ENCODE data around the gene ETV6. TPM values are rescaled to one million over a fixed set of nuclear protein-coding genes. Genes with fewer than 3 reads are reported as not detected.

ETV6 gene
- total and polyA plus RNA-seq, 9 of the 15 experiments (the other 6 are each of a cell fraction or from before 2014, with no cell fraction given): 0.81 to 12.7 (median 4.1) TPM

- POLR2A ChIA-PET: interaction anchor here (0.7 to 2.6 kb wide), 3 partner anchors 10 to 1814 kb away, joined by 4 to 10 read pairs (median 4); no protein-coding TSS in a partner anchor
- Histone ChIP-seq H4K20me1 (replicated peaks; ENCODE audit: control insufficient read depth, insufficient read depth, low read length) (no peaks in the 10 kb centered on the region), H3K4me2 (ENCODE audit: insufficient read depth, low read length) (no peak overlapping the region), H2AFZ (ENCODE audit: low read depth, low read length) (no peak overlapping the region), H3K9me3 (replicated peaks; ENCODE audit: control insufficient read depth, insufficient read depth, low read depth, low read length) (no peaks in the 10 kb centered on the region), H3K27ac (ENCODE audit: extremely low read depth, low read depth, low read length) (no peak overlapping the region), H3K36me3 (ENCODE audit: control insufficient read depth, insufficient read depth, low read length) (no peaks in the 10 kb centered on the region), H3K4me1 (replicated peaks in 1 of 2; ENCODE audit: control insufficient read depth in 2 of 2, insufficient read depth in 2 of 2, low read length in 2 of 2) (peaks cover 0 to 4% of the 10 kb centered on the region in 2 experiments; a peak in 2 of 5 replicates), H3K4me3 (no peak overlapping the region), H3K27me3 (ENCODE audit: control insufficient read depth in 2 of 2, insufficient read depth in 2 of 2, low read length in 2 of 2) (no peaks in the 10 kb centered on the region), H3K79me2 (ENCODE audit: control insufficient read depth, insufficient read depth, low read length) (no peaks in the 10 kb centered on the region), H3K9ac (ENCODE audit: insufficient read depth in 1 of 2, low read depth in 2 of 2, low read length in 2 of 2) (no peak overlapping the region), H3K9me1 (ENCODE audit: control insufficient read depth, insufficient read depth, low read length) (no peaks in the 10 kb centered on the region)
- CTCF ChIA-PET (ENCODE audit: low intra/inter-chr PET ratio): no interaction called here
- ATAC-seq: no peak
- no peak for FAIRE-seq
- BruUV-seq (replicated peaks): no TSS peak
- no peak for DNase-seq (ENCODE audit: extremely low read depth in 1 of 4, low spot score in 3 of 4)
- in situ Hi-C loops (cut with MboI): no loop called here
- TF ChIP-seq HDAC3 (IDR thresholded peaks at IDR 0.05; ENCODE audit: borderline replicate concordance, partially characterized antibody) (no peak), NEUROD1 (IDR thresholded peaks at IDR 0.05; ENCODE audit: borderline replicate concordance, low read depth, low read length, partially characterized antibody) (no peak), SMARCB1 (IDR thresholded peaks at IDR 0.05; ENCODE audit: insufficient read length, low read depth) (no peak), DDX20 (tag; IDR thresholded peaks at IDR 0.05; ENCODE audit: low read depth) (no peak), SLC30A9 (CRISPR knock-in tag; IDR thresholded peaks at IDR 0.05) (no peak), SIN3A (IDR thresholded peaks at IDR 0.05; ENCODE audit: borderline replicate concordance in 2 of 2, control insufficient read depth in 1 of 2, low read depth in 2 of 2, low read length in 2 of 2) (no peak)
- TF ChIP-seq, protein P1, sequence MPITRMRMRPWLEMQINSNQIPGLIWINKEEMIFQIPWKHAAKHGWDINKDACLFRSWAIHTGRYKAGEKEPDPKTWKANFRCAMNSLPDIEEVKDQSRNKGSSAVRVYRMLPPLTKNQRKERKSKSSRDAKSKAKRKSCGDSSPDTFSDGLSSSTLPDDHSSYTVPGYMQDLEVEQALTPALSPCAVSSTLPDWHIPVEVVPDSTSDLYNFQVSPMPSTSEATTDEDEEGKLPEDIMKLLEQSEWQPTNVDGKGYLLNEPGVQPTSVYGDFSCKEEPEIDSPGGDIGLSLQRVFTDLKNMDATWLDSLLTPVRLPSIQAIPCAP (CRISPR knock-in tag; IDR thresholded peaks at IDR 0.05; ENCODE audit: borderline replicate concordance): no peak
- 79% methylated on average over 2 of the region's 2 CpGs for WGBS (ENCODE audit: insufficient coverage, low coverage, missing lambda C conversion rate)
- intact Hi-C loops (cut with micrococcal nuclease): no loop called here
These were observed 162.7 kb downstream of the ETV6 start for GRCh38 chr12:11812241-11812585.
